ENCODE data around the gene AKAP7.
"Not testable (repeated sequence)": the region's sequence is repeated elsewhere in the genome, so short reads cannot be mapped to it uniquely, and the experiment has no call there.

Gene AKAP7

GRCh38 chr6:131135244-131136020, at the start of gene AKAP7:
TSS of gene AKAP7 (plus strand) at chr6:131135467. CDS start at chr6:131135764, 297 bp downstream.
- DNase-seq = peak; percentile 62

- DNase-seq = not testable (repeated sequence)
Measured at GRCh38 chr6:131090339-131090738, 44.9 kb upstream of the AKAP7 start.

GRCh38 chr6:131091944-131092343, 43.3 kb upstream of the AKAP7 start:
- not testable (repeated sequence) for DNase-seq

- DNase-seq = no peak
Measured at GRCh38 chr6:131093334-131093733, 41.9 kb upstream of the AKAP7 start.

- no peak for DNase-seq
Measured at GRCh38 chr6:131096786-131097185, 38.5 kb upstream of the AKAP7 start.

- DNase-seq = no peak
Measured at GRCh38 chr6:131101911-131102680, 33.2 kb upstream of the AKAP7 start.

GRCh38 chr6:131103296-131103695, 32.0 kb upstream of the AKAP7 start:
- DNase-seq = no peak

- DNase-seq = no peak
Measured at GRCh38 chr6:131103901-131104300, 31.4 kb upstream of the AKAP7 start.

- no peak for DNase-seq
Measured at GRCh38 chr6:131107151-131107550, 28.1 kb upstream of the AKAP7 start.

- no peak for DNase-seq
Measured at GRCh38 chr6:131112249-131112648, 23.0 kb upstream of the AKAP7 start.

- DNase-seq = no peak
Measured at GRCh38 chr6:131115651-131116050, 19.6 kb upstream of the AKAP7 start.

GRCh38 chr6:131116321-131116720, 18.9 kb upstream of the AKAP7 start:
- no peak for DNase-seq

GRCh38 chr6:131116755-131117360, 18.4 kb upstream of the AKAP7 start:
- DNase-seq = no peak

- no peak for DNase-seq
Measured at GRCh38 chr6:131117878-131118277, 17.4 kb upstream of the AKAP7 start.

- no peak for DNase-seq
Measured at GRCh38 chr6:131122007-131122406, 13.3 kb upstream of the AKAP7 start.

- DNase-seq = no peak
Measured at GRCh38 chr6:131122516-131122915, 12.8 kb upstream of the AKAP7 start.

GRCh38 chr6:131124336-131125071, 10.8 kb upstream of the AKAP7 start:
- DNase-seq = no peak

GRCh38 chr6:131125431-131125830, 9.8 kb upstream of the AKAP7 start:
- DNase-seq = no peak

GRCh38 chr6:131129689-131130553, 5.3 kb upstream of the AKAP7 start:
- DNase-seq = no peak

GRCh38 chr6:131130554-131130940, 4.7 kb upstream of the AKAP7 start:
- DNase-seq = no peak

- no peak for DNase-seq
Measured at GRCh38 chr6:131132360-131132759, 2.9 kb upstream of the AKAP7 start.

Data from T1000 (cell line).